Measurements from ENCODE around the gene AGBL2. TPM values are rescaled to one million over a fixed set of nuclear protein-coding genes. Genes with fewer than 3 reads are reported as not detected.
"Not testable (repeated sequence)": the region's sequence is repeated elsewhere in the genome, so short reads cannot be mapped to it uniquely, and the experiment has no call there.

AGBL2 gene
- total RNA-seq, 1 experiment from 2014 or later: 3.0 TPM

GRCh38 chr11:47667135-47667534, 48.0 kb downstream of the AGBL2 start:
- no peaks in the 10 kb centered on the region for H3K27me3 Mint-ChIP-seq (ENCODE audit: low read depth)
- Histone ChIP-seq H3K4ac (ENCODE audit: low read depth, low read length) (no peak overlapping the region), H3T11ph (ENCODE audit: low read length) (no peak overlapping the region), H3K14ac (ENCODE audit: insufficient read depth, low read length) (no peak overlapping the region), H2AFZ (ENCODE audit: low read length) (no peak overlapping the region), H3K27me3 (ENCODE audit: insufficient read depth, low read length) (no peaks in the 10 kb centered on the region), H4K91ac (ENCODE audit: insufficient read length, low read depth, low read length) (no peak overlapping the region), H3K4me1 (ENCODE audit: insufficient read depth, low read length) (no peaks in the 10 kb centered on the region), H3K9me3 (ENCODE audit: control insufficient read depth, low read depth, low read length) (no peaks in the 10 kb centered on the region), H4K5ac (ENCODE audit: insufficient read length, low read depth, low read length) (no peak overlapping the region), H3K4me2 (ENCODE audit: insufficient read depth, insufficient read length, low read length) (no peak overlapping the region), H2BK120ac (ENCODE audit: low read depth, low read length, poor library complexity, severe bottlenecking) (no peak overlapping the region), H2AK5ac (ENCODE audit: insufficient read length, low read length) (no peak overlapping the region), H2BK20ac (ENCODE audit: low read depth, low read length, poor library complexity, severe bottlenecking) (no peak overlapping the region), H3K18ac (ENCODE audit: insufficient read length, low read depth, low read length) (no peak overlapping the region), H2BK5ac (ENCODE audit: insufficient read length, low read length) (no peak overlapping the region), H4K8ac (replicated peaks; ENCODE audit: insufficient read length, low read depth, low read length) (no peak overlapping the region), H3K79me1 (ENCODE audit: insufficient read depth, low read depth, low read length, poor library complexity, severe bottlenecking) (no peaks in the 10 kb centered on the region), H4K20me1 (ENCODE audit: control insufficient read depth, insufficient read depth, insufficient read length) (no peaks in the 10 kb centered on the region), H3K56ac (ENCODE audit: insufficient read length, low read depth, low read length) (no peak overlapping the region), H3K79me2 (ENCODE audit: insufficient read depth, low read length) (no peaks in the 10 kb centered on the region), H3K23ac (ENCODE audit: insufficient read length, low read depth, low read length) (no peak overlapping the region), H3K23me2 (ENCODE audit: insufficient read length, low read depth, low read length, poor library complexity, severe bottlenecking) (no peaks in the 10 kb centered on the region), H3K27ac (ENCODE audit: insufficient read length, low read depth, low read length) (no peak overlapping the region), H3K9ac (ENCODE audit: extremely low read depth, insufficient read length, low read length) (no peak overlapping the region), H2BK15ac (ENCODE audit: low read depth, low read length) (no peak overlapping the region), H2BK12ac (ENCODE audit: insufficient read length, low read depth, low read length) (no peak overlapping the region)
- no peak overlapping the region for H3K4me3 Mint-ChIP-seq
- TF ChIP-seq CTCF (conservative IDR thresholded peaks at IDR 0.05): no peak
- no peaks in the 10 kb centered on the region for H3K9me3 Mint-ChIP-seq
- no peaks in the 10 kb centered on the region for H3K36me3 Mint-ChIP-seq (ENCODE audit: insufficient read depth in 1 of 3, low read depth in 3 of 3)
- peaks cover 0 to 3% of the 10 kb centered on the region in 2 experiments; a peak in 1 of 4 replicates for H3K4me1 Mint-ChIP-seq
- H3K27ac Mint-ChIP-seq: no peak overlapping the region; a peak in 1 of 7 replicates
- WGBS (ENCODE audit: extremely low coverage, insufficient read length, low lambda C conversion rate): no CpG with 5 or more reads among the region's 4 CpGs
- DNase-seq: no peak

- not testable (repeated sequence) for H2BK20ac ChIP-seq (ENCODE audit: low read depth, low read length, poor library complexity, severe bottlenecking); H3K23me2 ChIP-seq (ENCODE audit: insufficient read length, low read depth, low read length, poor library complexity, severe bottlenecking); H4K8ac ChIP-seq (replicated peaks; ENCODE audit: insufficient read length, low read depth, low read length); H4K20me1 ChIP-seq (ENCODE audit: control insufficient read depth, insufficient read depth, insufficient read length); H2BK120ac ChIP-seq (ENCODE audit: low read depth, low read length, poor library complexity, severe bottlenecking); H3K4me3 Mint-ChIP-seq; H3K27me3 ChIP-seq (ENCODE audit: insufficient read depth, low read length); H3K9me3 ChIP-seq (ENCODE audit: control insufficient read depth, low read depth, low read length); H3K27ac ChIP-seq (ENCODE audit: insufficient read length, low read depth, low read length); H2BK5ac ChIP-seq (ENCODE audit: insufficient read length, low read length); H3K4ac ChIP-seq (ENCODE audit: low read depth, low read length); H3K4me1 ChIP-seq (ENCODE audit: insufficient read depth, low read length); H3K79me1 ChIP-seq (ENCODE audit: insufficient read depth, low read depth, low read length, poor library complexity, severe bottlenecking); H3T11ph ChIP-seq (ENCODE audit: low read length); H2BK15ac ChIP-seq (ENCODE audit: low read depth, low read length); H3K4me1 Mint-ChIP-seq; DNase-seq; H3K27me3 Mint-ChIP-seq (ENCODE audit: low read depth); H3K9me3 Mint-ChIP-seq; H4K91ac ChIP-seq (ENCODE audit: insufficient read length, low read depth, low read length); H3K9ac ChIP-seq (ENCODE audit: extremely low read depth, insufficient read length, low read length); H3K56ac ChIP-seq (ENCODE audit: insufficient read length, low read depth, low read length); H3K18ac ChIP-seq (ENCODE audit: insufficient read length, low read depth, low read length); H4K5ac ChIP-seq (ENCODE audit: insufficient read length, low read depth, low read length); H3K79me2 ChIP-seq (ENCODE audit: insufficient read depth, low read length); H3K23ac ChIP-seq (ENCODE audit: insufficient read length, low read depth, low read length); H2BK12ac ChIP-seq (ENCODE audit: insufficient read length, low read depth, low read length); H2AK5ac ChIP-seq (ENCODE audit: insufficient read length, low read length); H3K36me3 Mint-ChIP-seq (ENCODE audit: insufficient read depth in 1 of 3, low read depth in 3 of 3); H3K4me2 ChIP-seq (ENCODE audit: insufficient read depth, insufficient read length, low read length); H2AFZ ChIP-seq (ENCODE audit: low read length); H3K27ac Mint-ChIP-seq; H3K14ac ChIP-seq (ENCODE audit: insufficient read depth, low read length)
- WGBS (ENCODE audit: extremely low coverage, insufficient read length, low lambda C conversion rate): no CpG with 5 or more reads among the region's 4 CpGs
Measured at GRCh38 chr11:47664936-47665335, 50.2 kb downstream of the AGBL2 start.

Measured in H9 (cell line).